RWPE1 (cell line): ENCODE data around the gene WDR19.
A peak's percentile ranks its signal among the peaks of the same experiment; 100 is the strongest.
"Not testable (repeated sequence)": the region's sequence is repeated elsewhere in the genome, so short reads cannot be mapped to it uniquely, and the experiment has no call there.

Experiments used
- CTCF ChIA-PET: fragments of 350-600 bp; sonication (Branson Sonifier 250); formaldehyde crosslinking; extraction: SDS; loops from one replicate; lab custom pipeline; 2021; lab: Yijun Ruan, JAX
- POLR2A ChIA-PET: fragments of 400-600 bp; formaldehyde crosslinking; extraction: SDS; loops from one replicate; lab custom pipeline; 2020; ENCODE audit warnings: antibody characterized with exemption; ENCODE audit not compliant: low non-redundant PET; lab: Yijun Ruan, JAX
- DNase-seq: peaks from one replicate; pipeline ENCODE4 v3.0.0; 2012; ENCODE audit warnings: low spot score
- H3K27ac ChIP-seq: fragments of 450-650 bp; 2 replicates; pipeline ENCODE4 v1.5.1; 2017
- TF ChIP-seq, protein P1 (sequence below): fragments of 450-650 bp; conservative IDR thresholded peaks from 2 replicates; pipeline ENCODE4 v1.5.1; 2017; ENCODE audit warnings: low read depth, mild to moderate bottlenecking

WDR19 gene

GRCh38 chr4:39181905-39182638, at the start of gene WDR19:
WDR19 (plus strand) TSS chr4:39182529; CDS start chr4:39182558, 29 bp downstream.
- ChIA-PET CTCF (interaction anchor here (0.6 to 1.5 kb wide), 5 partner anchors 13 to 1320 kb away, joined by 3 to 5 read pairs (median 4); no protein-coding TSS in a partner anchor), POLR2A (no interaction called here)
- TF ChIP-seq, protein P1, sequence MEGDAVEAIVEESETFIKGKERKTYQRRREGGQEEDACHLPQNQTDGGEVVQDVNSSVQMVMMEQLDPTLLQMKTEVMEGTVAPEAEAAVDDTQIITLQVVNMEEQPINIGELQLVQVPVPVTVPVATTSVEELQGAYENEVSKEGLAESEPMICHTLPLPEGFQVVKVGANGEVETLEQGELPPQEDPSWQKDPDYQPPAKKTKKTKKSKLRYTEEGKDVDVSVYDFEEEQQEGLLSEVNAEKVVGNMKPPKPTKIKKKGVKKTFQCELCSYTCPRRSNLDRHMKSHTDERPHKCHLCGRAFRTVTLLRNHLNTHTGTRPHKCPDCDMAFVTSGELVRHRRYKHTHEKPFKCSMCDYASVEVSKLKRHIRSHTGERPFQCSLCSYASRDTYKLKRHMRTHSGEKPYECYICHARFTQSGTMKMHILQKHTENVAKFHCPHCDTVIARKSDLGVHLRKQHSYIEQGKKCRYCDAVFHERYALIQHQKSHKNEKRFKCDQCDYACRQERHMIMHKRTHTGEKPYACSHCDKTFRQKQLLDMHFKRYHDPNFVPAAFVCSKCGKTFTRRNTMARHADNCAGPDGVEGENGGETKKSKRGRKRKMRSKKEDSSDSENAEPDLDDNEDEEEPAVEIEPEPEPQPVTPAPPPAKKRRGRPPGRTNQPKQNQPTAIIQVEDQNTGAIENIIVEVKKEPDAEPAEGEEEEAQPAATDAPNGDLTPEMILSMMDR: peak; percentile 38
- peak within 1 kb of the TSS; percentile 79 for H3K27ac ChIP-seq
- peak; percentile 99 for DNase-seq

DNA sequence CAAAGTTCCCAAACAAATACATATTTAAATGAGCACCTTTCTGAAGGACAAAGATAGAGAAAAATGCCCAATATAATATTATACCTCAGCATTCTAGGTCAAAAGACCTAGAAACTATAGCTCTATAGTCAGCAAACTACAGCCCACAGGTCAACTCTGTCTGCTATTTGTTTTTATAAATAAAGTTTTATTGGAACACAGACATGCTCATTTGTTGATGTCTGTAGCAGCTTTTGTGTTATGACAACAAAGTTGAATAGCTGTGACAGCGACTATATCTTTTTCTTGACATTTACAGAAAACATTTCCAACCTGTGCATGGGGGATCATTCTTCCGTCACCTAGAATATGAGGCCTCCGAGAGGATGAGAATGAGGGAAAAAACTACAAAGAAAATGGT, 48.7 kb upstream of the WDR19 start:
- no peak overlapping the region for H3K27ac ChIP-seq
- DNase-seq: no peak
- CTCF ChIA-PET: interaction anchor here (1.0 kb wide), 2 partner anchors 48 to 231 kb away, joined by 4 to 7 read pairs; partner anchors contain the start of gene WDR19
- TF ChIP-seq, protein P1: no peak
- POLR2A ChIA-PET: no interaction called here

DNA sequence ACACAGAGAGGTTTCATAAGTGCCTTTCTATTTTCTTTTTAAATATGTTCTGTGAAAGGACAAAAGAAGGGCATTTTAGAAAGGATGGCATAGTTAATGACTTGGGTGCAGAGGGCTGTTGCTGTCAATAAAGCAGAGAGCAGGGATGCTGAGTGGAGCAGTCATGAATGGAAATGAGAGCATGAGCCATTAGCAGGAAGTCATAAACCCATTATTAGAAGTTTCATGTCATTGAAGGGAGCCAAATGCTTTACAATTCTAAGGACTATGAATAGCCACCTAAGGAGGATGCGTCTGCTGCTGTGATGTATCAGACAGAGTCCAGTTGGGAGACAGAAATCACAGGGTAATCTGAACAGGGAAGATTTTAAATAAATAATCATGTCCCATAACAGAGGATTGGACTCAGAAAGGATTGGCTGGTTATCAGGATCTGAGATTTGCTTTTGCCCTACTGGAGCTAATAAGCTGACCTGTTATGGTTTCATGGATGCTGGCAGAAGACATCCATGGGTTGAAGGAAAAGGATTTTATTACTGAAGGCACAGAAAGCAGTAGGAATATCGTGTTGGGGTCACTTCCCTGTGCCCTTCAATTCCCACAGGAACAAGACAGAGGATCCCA, 47.5 kb upstream of the WDR19 start:
- TF ChIP-seq, protein P1: no peak

GRCh38 chr4:39138227-39138626, 44.1 kb upstream of the WDR19 start:
- H3K27ac ChIP-seq, POLR2A ChIA-PET, CTCF ChIA-PET, DNase-seq: not testable (repeated sequence)

More for the DNA sequence above, 47.5 kb upstream of the WDR19 start:
- ChIA-PET POLR2A (no interaction called here), CTCF (interaction anchor here (0.5 to 1.9 kb wide), 9 partner anchors 9 to 1104 kb away, joined by 3 to 14 read pairs (median 4); partner anchors contain the start of gene WDR19)
- no peak for DNase-seq
- no peak overlapping the region for H3K27ac ChIP-seq

GRCh38 chr4:39146211-39146610, 36.1 kb upstream of the WDR19 start:
- ChIA-PET POLR2A (no interaction called here), CTCF (no interaction called here)
- DNase-seq: no peak
- no peak overlapping the region for H3K27ac ChIP-seq
- TF ChIP-seq, protein P1: no peak

- ChIA-PET POLR2A (no interaction called here), CTCF (interaction anchor here (0.6 kb wide), 1 partner anchor 25 kb away, joined by 3 read pairs; no protein-coding TSS in a partner anchor)
- no peak overlapping the region for H3K27ac ChIP-seq
- TF ChIP-seq, protein P1: no peak
- DNase-seq: no peak
Measured at GRCh38 chr4:39154009-39154408, 28.3 kb upstream of the WDR19 start.
